Measurements from ENCODE around the gene TSPAN33. TPM values are rescaled to one million over a fixed set of nuclear protein-coding genes. Genes with fewer than 3 reads are reported as not detected.
"Not testable (repeated sequence)": the region's sequence is repeated elsewhere in the genome, so short reads cannot be mapped to it uniquely, and the experiment has no call there.

Gene TSPAN33
- total RNA-seq, 1 donor from 2014 or later, result 132 TPM

GRCh38 chr7:129169171-129169671 is 24.7 kb downstream of the TSPAN33 start:
- no peak for DNase-seq (ENCODE audit: low read depth)

GRCh38 chr7:129169686-129170440 is 25.4 kb downstream of the TSPAN33 start:
- DNase-seq (ENCODE audit: low read depth), result no peak

- no peak for DNase-seq (ENCODE audit: low read depth)
These were observed 26.0 kb downstream of the TSPAN33 start for GRCh38 chr7:129170441-129171021.

- not testable (repeated sequence) for DNase-seq (ENCODE audit: low read depth)
These were observed 29.4 kb downstream of the TSPAN33 start for GRCh38 chr7:129173861-129174260.

- no peak for DNase-seq (ENCODE audit: low read depth)
These were observed 32.6 kb downstream of the TSPAN33 start for GRCh38 chr7:129176916-129177710.

- DNase-seq (ENCODE audit: low read depth), result peak; percentile 77
These were observed 40.6 kb downstream of the TSPAN33 start for GRCh38 chr7:129184981-129185670.

- DNase-seq (ENCODE audit: low read depth), result no peak
These were observed 42.3 kb downstream of the TSPAN33 start for GRCh38 chr7:129186749-129187260.

- DNase-seq (ENCODE audit: low read depth), result no peak
These were observed 43.3 kb downstream of the TSPAN33 start for GRCh38 chr7:129187681-129188371.

GRCh38 chr7:129188372-129188891 is 43.9 kb downstream of the TSPAN33 start, which contains the start of gene SMO:
SMO (plus strand) TSS chr7:129188633; CDS start chr7:129189152, 519 bp downstream.
- DNase-seq (ENCODE audit: low read depth), result peak; percentile 33

GRCh38 chr7:129188892-129189660 is 44.6 kb downstream of the TSPAN33 start:
- peak; percentile 20 for DNase-seq (ENCODE audit: low read depth)

GRCh38 chr7:129189661-129190310 is 45.3 kb downstream of the TSPAN33 start:
- no peak for DNase-seq (ENCODE audit: low read depth)

- no peak for DNase-seq (ENCODE audit: low read depth)
These were observed 46.8 kb downstream of the TSPAN33 start for GRCh38 chr7:129191272-129191671.

GRCh38 chr7:129193892-129194291 is 49.4 kb downstream of the TSPAN33 start:
- no peak for DNase-seq (ENCODE audit: low read depth)

- DNase-seq (ENCODE audit: low read depth), result no peak
These were observed 53.3 kb downstream of the TSPAN33 start for GRCh38 chr7:129197771-129198170.

- DNase-seq (ENCODE audit: low read depth), result no peak
These were observed 54.9 kb downstream of the TSPAN33 start for GRCh38 chr7:129199406-129199805.

GRCh38 chr7:129202058-129202777 is 57.7 kb downstream of the TSPAN33 start:
- no peak for DNase-seq (ENCODE audit: low read depth)

GRCh38 chr7:129203050-129203741 is 58.7 kb downstream of the TSPAN33 start:
- no peak for DNase-seq (ENCODE audit: low read depth)
